H4 (cell line): ENCODE data around the gene OGFRL1. TPM values are rescaled to one million over a fixed set of nuclear protein-coding genes. Genes with fewer than 3 reads are reported as not detected.

ENCODE experiments used
- DNase-seq: peaks from one replicate; pipeline ENCODE4 v3.0.0-alpha.2; 2015; ENCODE audit warnings: low spot score
- total RNA-seq: library from RNA; depleted of rRNA; stranded (reverse); fragments of >200 nt; shearing (Covaris generic); gene quantifications from 2 replicates; pipeline ENCODE4 v1.2.3, GENCODE V29; 2014

OGFRL1 gene
- total RNA-seq, 1 experiment from 2014 or later, result 5.1 TPM

GRCh38 chr6:71334768-71335167 lies 46.2 kb downstream of the OGFRL1 start:
- no peak for DNase-seq

- DNase-seq, result no peak
Observed at GRCh38 chr6:71335544-71335943, 46.9 kb downstream of the OGFRL1 start.

DNA sequence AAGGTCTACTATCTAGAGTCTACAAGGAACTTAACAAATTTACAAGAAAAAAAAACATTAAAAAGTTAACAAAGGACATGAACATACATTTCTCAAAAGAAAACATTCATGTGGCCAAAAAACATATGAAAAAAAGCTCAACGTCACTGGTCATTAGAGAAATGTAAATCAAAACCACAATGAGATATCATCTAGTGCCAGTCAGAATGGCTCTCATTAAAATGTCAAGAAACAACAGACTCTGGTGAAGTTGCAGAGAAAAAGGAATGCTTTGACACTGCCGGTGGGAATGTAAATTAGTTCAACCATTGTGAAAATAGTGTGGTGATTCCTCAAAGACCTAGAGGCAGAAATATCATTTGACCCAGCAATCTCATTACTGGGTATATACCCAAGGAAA lies 48.3 kb downstream of the OGFRL1 start:
- no peak for DNase-seq

GRCh38 chr6:71338540-71339316 lies 50.1 kb downstream of the OGFRL1 start:
- no peak for DNase-seq

- no peak for DNase-seq
Observed at GRCh38 chr6:71342772-71343171, 54.2 kb downstream of the OGFRL1 start.

- no peak for DNase-seq
Observed at GRCh38 chr6:71345476-71346333, 57.1 kb downstream of the OGFRL1 start.

DNA sequence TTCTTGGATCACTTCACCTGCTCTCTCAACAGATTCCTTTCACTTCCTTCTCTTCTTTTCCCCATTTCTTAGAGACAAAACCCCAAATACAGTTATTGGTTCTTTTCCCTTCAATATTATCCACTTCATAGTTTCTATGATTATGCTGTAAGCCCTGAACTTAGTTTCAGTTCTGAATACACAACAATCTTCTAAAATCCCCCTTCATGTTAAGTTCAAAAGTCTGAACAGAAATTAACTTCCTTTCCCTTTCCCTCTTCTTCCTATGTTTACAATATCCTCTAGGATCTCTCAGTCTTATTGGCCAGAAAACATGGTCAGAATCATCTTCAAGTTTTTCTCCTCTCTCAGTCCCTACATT lies 57.7 kb downstream of the OGFRL1 start:
- no peak for DNase-seq

DNA sequence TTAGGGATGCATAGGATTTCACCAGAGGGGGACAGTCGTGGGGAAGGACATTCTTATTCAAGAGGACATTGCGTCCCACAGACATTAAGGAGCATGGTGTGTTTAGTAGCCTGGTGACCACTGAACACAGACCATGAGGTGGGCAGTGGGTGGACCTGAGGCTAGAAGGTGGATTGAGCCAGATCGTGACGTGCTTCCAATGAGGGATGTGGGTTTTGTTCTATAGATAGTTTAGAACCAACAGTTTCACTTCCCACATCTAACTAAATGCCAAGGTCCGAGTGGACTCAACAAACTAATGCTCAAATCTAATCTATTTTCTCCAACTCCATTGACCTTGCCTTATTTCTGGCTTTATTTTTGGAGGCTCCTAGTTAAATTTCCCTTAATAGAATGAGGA lies 58.5 kb downstream of the OGFRL1 start:
- DNase-seq, result no peak

DNA sequence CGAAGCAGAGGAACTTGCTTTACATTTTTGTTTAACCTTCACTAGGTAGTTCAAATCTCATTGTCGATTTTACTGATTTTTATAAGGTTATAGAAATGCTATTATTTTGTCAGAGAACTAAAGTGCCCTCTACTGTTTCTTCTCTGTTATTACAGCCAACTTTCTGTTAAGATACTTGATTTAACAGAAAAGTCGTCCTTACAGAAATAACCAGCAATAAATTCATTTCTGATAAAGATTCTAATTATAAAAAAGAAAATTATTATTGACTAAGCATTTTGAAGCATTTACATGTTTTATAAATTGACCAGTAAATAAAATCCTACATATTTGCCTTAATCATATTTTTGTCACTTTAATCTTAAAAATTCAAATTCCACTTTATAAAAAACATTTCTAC lies 60.8 kb downstream of the OGFRL1 start:
- peak; percentile 15 for DNase-seq

- DNase-seq, result no peak
Observed at GRCh38 chr6:71349976-71350615, 61.5 kb downstream of the OGFRL1 start.

DNA sequence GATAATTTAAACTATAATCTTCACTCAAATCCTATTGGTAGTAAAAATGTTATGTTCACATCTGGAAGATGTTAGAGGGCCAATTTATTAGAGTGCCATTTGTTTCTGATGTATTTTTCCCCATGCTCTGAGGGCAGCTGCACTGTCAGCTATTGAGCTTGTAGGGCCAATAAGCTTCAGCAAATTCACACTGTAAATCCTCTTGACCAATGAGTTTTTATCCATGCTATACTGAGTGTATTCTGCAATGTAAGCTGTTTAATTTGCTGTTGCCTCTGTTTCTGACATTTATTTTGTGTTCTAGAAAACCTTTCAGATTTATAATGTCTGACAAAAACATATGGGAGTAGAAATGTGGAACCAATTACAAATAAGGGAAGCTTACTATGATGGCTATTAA lies 62.6 kb downstream of the OGFRL1 start:
- DNase-seq, result no peak
